ENCODE results near the gene IGFL4. TPM values are rescaled to one million over a fixed set of nuclear protein-coding genes. Genes with fewer than 3 reads are reported as not detected.
A peak's percentile ranks its signal among the peaks of the same experiment; 100 is the strongest.

Gene IGFL4
- total RNA-seq, 2 experiments from 2014 or later, result not detected

DNA sequence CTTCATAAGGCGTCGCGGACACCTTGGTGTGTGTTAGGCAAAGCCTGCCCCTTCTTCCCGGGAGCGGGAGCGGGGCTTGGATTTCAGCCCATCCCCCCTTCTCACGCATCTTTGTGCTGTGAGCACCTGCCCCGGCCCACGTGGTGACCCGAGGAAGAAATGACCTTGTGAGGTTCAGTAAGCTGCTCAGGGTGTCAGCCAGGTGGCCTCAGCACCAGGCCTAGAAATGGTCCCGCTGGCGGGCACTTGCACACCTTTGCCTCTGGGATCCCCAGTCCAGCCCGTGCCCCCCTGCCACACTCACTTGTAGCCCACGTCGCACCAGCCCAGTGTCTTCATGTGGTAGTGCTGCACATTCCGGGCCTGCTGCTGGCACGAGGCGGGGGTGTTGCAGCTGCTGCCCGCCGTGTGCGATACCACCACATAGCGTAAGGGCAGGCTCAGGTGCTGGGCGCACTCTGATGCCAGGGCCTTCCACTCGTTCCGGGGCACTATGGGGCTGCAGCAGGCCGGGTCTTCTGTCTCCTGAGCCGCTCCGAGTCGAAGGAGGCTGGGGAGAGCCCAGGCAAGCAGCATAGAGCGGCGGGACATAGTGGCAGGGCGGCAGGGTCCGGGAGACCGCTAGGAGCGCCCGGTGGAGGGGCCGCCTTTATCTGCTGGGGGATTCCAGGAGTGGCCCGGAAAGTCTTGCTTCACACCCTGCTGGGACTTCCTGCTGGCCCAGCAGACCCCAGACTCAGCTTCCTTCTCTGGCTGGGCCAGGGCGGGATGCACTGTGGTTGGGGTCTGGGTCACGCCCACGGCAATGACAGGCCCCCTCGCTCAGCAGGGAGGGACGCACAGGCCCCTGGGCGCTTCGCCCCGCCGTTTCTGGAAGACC lies 18.1 kb downstream of the IGFL4 start, which contains the start of gene PGLYRP1:
PGLYRP1 (minus strand) TSS at position 623 of the 880 bp plus-strand sequence; CDS start at position 591, 32 bp downstream.
- Mint-ChIP-seq H3K27ac (no peak within 1 kb of the TSS), H3K9me3 (no peaks in the 10 kb centered on the region), H3K4me1 (peaks cover 12% of the 10 kb centered on the region), H3K36me3 (no peaks in the 10 kb centered on the region), H3K27me3 (peaks cover 32% of the 10 kb centered on the region), H3K4me3 (no peak within 1 kb of the TSS)
- ATAC-seq (ENCODE audit: low read depth) (no peak), DNase-seq (no peak)
- POLR2A ChIA-PET, result no interaction called here

DNA sequence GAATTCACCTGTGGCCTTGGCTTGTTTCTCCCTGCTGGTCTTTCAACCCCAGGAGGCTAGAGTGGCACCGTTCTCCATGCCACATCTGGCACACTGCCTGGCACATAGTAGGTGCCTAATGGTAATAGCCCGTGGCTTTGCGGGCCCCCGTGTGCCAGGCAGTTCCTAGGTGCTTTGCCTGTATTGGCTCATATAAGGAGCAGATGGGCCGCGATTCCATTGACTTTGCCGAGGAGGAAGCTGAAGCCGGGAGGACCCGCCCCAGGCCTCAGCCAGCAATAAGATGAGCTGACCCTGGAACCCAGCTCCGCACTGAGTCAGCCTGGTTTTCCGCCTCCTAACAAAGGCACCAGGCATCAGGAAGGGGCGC lies 18.8 kb downstream of the IGFL4 start:
- POLR2A ChIA-PET, result no interaction called here
- H3K27me3 Mint-ChIP-seq, result peaks cover 32% of the 10 kb centered on the region
- peaks cover 12% of the 10 kb centered on the region for H3K4me1 Mint-ChIP-seq
- DNase-seq (no peak), ATAC-seq (ENCODE audit: low read depth) (no peak)
- H3K4me3 Mint-ChIP-seq, result no peak overlapping the region
- H3K36me3 Mint-ChIP-seq, result no peaks in the 10 kb centered on the region
- H3K27ac Mint-ChIP-seq, result no peak overlapping the region
- H3K9me3 Mint-ChIP-seq, result no peaks in the 10 kb centered on the region

DNA sequence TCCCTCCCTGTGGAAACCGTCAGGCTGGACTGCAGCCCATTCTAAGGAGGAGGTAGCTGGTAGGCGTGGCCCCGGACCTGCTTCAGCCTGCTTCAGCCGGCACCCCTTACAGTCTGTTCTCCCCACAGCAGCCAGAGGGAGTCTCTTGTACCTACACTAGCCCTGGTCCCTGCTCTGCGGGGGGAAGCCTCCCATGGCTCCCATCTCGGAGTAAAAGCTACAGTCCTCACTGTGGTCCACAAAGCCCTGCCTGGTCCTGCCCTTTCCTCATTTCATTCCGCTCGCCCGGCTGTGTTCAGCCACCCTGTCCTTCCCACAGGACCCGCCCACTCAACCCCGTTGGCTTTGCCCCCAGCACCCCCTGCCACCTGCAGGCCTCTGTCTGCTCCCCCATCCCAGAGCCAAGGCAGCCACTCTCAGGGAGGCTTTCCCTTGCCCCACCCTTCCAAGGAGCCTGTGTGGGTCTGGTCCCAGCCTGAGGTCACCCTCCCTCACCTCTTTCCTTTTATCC lies 19.2 kb downstream of the IGFL4 start:
- DNase-seq, result no peak
- no peaks in the 10 kb centered on the region for H3K36me3 Mint-ChIP-seq
- H3K9me3 Mint-ChIP-seq, result no peaks in the 10 kb centered on the region
- POLR2A ChIA-PET, result no interaction called here
- H3K4me3 Mint-ChIP-seq, result no peak overlapping the region
- H3K27me3 Mint-ChIP-seq, result peaks cover 32% of the 10 kb centered on the region
- ATAC-seq (ENCODE audit: low read depth), result no peak
- peaks cover 13% of the 10 kb centered on the region for H3K4me1 Mint-ChIP-seq
- H3K27ac Mint-ChIP-seq, result no peak overlapping the region

DNA sequence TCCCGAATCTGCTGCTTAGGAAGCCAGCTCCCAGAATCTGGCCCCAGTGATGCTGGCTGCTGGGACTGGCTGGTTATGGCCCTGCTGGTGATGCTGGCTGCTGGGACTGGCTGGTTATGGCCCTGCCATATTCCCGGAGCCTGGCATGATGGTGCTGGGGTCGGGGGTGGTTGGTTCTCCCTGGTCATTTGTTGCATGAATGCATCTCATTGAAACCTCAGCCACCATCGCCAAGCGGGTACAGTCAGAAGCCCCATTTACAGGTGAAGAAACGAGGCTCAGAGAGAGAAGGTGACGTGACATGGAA lies 20.0 kb downstream of the IGFL4 start:
- Mint-ChIP-seq H3K27ac (no peak overlapping the region), H3K4me3 (no peak overlapping the region), H3K36me3 (peaks cover 2% of the 10 kb centered on the region), H3K4me1 (peaks cover 9% of the 10 kb centered on the region), H3K9me3 (no peaks in the 10 kb centered on the region), H3K27me3 (peaks cover 34% of the 10 kb centered on the region)
- POLR2A ChIA-PET, result no interaction called here
- ATAC-seq (ENCODE audit: low read depth) (no peak), DNase-seq (no peak)

DNA sequence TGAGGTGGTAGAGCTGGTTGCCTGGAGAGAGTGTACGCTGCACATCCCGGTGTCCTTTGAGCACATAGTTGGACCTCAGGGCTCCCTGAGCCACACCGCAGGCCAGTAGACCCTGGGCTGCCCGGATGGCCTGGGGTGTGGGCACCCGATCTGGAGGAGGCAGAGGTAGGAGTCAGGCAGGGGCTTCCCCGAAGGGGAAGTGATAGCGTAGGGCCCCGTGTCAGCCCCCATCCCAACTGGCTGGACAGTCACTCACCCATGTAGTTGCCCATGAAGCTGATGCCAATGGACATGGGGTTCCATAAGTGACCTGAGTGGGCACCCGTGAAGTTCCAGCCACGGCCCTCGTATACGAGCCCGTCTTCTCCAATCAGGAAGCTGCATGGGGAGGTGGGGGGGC lies 21.5 kb downstream of the IGFL4 start:
- no peak for ATAC-seq (ENCODE audit: low read depth)
- Mint-ChIP-seq H3K9me3 (no peaks in the 10 kb centered on the region), H3K36me3 (peaks cover 10% of the 10 kb centered on the region), H3K27ac (no peak overlapping the region), H3K27me3 (peaks cover 30% of the 10 kb centered on the region), H3K4me3 (no peak overlapping the region), H3K4me1 (peaks cover 11% of the 10 kb centered on the region)
- no peak for DNase-seq
- POLR2A ChIA-PET, result interaction anchor here (0.7 kb wide), 1 partner anchor 1712 kb away, joined by 4 read pairs; no protein-coding TSS in a partner anchor

DNA sequence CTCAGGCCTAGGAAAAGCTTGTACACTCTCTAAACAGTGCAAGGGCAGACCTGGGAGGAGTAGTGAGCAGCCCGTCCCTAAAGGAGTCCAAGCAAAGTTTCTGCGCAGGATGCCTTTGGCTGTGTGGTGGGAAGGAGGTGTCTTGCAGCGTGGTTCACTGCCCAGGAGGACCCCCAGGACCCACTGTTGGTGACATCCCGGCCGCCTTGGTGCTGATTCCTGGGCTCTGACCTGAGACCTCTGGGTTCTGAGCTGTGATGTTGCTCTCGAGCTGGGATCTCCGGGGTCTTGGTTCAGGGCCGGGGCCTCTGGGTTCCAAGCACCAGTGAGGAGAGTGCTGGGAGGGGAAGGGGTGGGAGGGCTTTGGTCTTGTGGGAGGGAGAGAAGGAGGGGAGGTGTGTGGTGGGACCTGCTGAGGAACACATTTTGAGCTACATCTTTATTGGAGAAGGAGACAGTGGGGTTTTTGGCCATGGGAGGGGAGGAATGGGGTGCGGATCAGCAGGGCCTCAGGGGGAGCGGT lies 22.0 kb downstream of the IGFL4 start:
- POLR2A ChIA-PET, result no interaction called here
- H3K4me3 Mint-ChIP-seq, result no peak overlapping the region

DNA sequence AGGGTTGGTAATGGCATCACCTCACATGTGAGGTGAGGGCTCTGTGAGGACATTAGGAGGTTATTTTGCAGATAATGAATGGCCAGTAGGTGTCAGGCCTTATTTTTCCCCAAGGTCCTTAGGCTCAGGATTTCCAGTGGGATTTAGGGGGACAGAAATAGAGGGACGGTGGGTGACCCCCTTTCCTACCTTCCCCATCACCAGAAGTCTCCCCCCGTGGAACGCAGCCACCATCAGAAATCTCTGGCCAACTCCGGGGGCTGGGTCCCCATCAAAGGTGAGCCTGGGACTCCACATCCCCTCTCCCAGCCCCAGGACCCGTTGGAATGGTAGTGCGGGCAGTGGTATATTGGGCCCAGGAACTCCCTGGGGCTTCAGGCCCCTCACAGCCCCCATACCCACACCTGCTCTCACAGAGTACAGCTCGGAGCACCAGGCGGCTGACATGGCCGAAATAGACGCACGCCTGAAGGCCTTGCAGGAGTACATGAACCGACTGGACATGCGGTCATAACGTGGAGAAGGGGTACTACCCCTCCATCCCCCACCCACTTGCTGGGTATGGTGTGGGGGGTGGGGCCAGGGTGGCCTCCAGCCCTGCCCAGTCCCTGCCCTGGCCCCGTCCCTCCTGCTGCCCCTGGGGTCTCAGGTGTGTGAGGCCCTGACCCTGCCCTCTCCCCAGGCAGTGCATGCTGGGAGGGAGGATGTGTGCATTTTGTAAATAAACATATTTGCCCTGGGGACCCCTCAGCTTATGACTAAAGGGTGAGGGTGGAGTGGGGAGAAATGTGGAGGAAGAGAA lies 22.7 kb downstream of the IGFL4 start:
- H3K27ac Mint-ChIP-seq, result no peak overlapping the region
- H3K4me3 Mint-ChIP-seq, result no peak overlapping the region
- DNase-seq, result no peak
- POLR2A ChIA-PET, result no interaction called here
- peaks cover 21% of the 10 kb centered on the region for H3K27me3 Mint-ChIP-seq
- peaks cover 11% of the 10 kb centered on the region for H3K4me1 Mint-ChIP-seq
- H3K36me3 Mint-ChIP-seq, result peaks cover 10% of the 10 kb centered on the region
- H3K9me3 Mint-ChIP-seq, result no peaks in the 10 kb centered on the region
- no peak for ATAC-seq (ENCODE audit: low read depth)

More for the DNA sequence above, 22.0 kb downstream of the IGFL4 start:
- Mint-ChIP-seq H3K36me3 (peaks cover 10% of the 10 kb centered on the region), H3K27ac (no peak overlapping the region), H3K9me3 (no peaks in the 10 kb centered on the region), H3K4me1 (peaks cover 11% of the 10 kb centered on the region), H3K27me3 (peaks cover 26% of the 10 kb centered on the region)
- DNase-seq (no peak), ATAC-seq (ENCODE audit: low read depth) (no peak)

DNA sequence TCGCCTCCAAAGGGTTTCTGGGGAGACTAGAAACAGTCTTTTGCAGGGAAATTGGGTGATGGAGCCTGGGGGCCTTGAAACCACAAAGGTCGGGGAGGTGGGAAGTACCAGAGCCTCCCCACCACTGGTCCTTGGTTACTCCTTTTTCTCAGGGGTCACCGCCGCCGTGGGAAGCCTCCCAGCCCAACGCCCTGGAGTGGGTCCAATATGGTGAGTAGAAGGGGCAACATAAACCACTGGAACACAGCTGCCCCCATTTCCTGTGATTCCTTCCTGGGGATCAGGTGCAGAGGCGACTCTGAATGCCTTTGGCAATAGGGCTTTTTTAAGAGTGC lies 23.7 kb downstream of the IGFL4 start:
- POLR2A ChIA-PET, result interaction anchor here (0.6 to 1.3 kb wide), 3 partner anchors 21 to 246 kb away, joined by 3 to 4 read pairs (median 3); partner anchors contain the start of gene IRF2BP1
- no peaks in the 10 kb centered on the region for H3K9me3 Mint-ChIP-seq
- peak overlapping the region; percentile 65 for H3K4me3 Mint-ChIP-seq
- peaks cover 10% of the 10 kb centered on the region for H3K36me3 Mint-ChIP-seq
- peaks cover 11% of the 10 kb centered on the region for H3K4me1 Mint-ChIP-seq
- no peak for ATAC-seq (ENCODE audit: low read depth)
- H3K27ac Mint-ChIP-seq, result no peak overlapping the region
- no peak for DNase-seq
- peaks cover 17% of the 10 kb centered on the region for H3K27me3 Mint-ChIP-seq

DNA sequence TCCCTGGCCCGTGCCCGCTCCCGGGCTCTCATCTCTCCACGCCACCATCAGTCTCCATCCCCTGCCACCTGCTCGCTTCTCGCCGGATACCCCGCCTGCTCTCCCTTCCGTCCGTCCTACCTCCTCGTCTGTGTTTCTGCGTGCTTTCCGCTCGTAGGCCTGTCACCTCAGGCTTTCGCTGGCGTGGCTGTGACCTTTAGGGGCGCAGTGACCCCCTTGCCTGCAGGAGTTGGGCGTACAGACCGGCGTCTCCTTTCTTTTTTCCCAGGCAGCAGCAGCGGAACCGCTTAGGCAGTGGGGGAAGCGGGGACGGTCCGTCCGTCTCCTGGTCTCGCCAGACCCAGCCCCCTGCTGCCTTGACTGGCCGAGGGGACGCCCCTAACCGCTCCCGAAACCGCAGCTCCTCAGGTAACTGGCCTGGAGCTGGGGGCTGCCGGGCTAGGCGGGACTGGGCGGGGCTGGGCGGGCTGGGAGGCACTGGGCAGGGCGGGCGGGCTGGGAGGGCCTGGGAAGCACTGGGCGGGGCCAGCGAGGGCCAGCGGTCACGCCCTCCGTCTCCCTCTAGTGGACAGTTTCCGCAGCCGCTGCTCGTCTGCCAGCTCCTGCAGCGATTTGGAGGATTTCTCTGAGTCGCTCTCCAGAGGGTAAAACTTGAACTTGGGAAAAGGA lies 24.2 kb downstream of the IGFL4 start:
- POLR2A ChIA-PET, result interaction anchor here (0.6 to 1.3 kb wide), 3 partner anchors 20 to 246 kb away, joined by 3 to 4 read pairs (median 3); partner anchors contain the start of gene IRF2BP1

DNA sequence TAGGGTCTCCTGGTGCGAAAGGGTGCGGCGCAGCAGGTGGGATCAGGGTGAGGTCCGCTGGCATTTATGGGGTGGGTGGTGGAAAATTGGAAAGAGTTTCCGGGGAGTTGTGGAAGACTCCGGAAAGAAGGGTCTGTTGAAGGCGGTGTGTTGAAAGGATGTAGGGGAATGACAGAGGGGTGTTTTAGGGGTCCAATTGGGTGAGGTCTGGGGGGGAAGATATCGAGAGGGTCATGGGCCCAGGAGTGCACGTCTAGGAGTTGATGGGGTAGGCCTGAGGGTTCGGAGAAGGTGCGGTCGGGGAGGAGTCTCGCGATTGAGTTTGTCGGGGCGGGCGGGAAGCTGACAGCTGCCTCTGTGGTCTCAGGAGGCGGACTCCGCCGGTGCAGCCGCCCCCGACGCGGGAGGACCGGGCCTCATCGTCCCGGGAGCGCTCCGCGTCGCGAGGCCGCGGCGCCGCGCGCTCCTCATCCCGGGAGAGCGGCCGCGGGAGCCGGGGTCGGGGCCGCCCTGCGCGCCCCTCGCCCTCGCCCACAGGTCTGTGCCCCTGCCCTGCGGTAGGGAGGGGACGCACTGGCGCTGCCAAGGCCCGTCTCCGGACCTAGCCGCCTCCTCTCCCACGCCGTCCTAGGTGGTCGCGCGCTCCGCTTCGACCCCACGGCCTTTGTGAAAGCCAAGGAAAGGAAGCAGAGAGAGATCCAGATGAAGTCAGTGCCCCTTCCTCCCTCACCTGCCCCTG lies 24.9 kb downstream of the IGFL4 start:
- POLR2A ChIA-PET, result no interaction called here
- ATAC-seq (ENCODE audit: low read depth) (peak; percentile 44), DNase-seq (peak; percentile 65)
- Mint-ChIP-seq H3K36me3 (peaks cover 10% of the 10 kb centered on the region), H3K27ac (peak overlapping the region; percentile 79), H3K4me3 (peak overlapping the region; percentile 82), H3K9me3 (no peaks in the 10 kb centered on the region), H3K27me3 (peaks cover 13% of the 10 kb centered on the region), H3K4me1 (peaks cover 11% of the 10 kb centered on the region)

More for the DNA sequence above, 24.2 kb downstream of the IGFL4 start:
- peak overlapping the region; percentile 81 for H3K4me3 Mint-ChIP-seq
- peaks cover 13% of the 10 kb centered on the region for H3K27me3 Mint-ChIP-seq
- H3K27ac Mint-ChIP-seq, result peak overlapping the region; percentile 79
- peaks cover 11% of the 10 kb centered on the region for H3K4me1 Mint-ChIP-seq
- H3K9me3 Mint-ChIP-seq, result no peaks in the 10 kb centered on the region
- DNase-seq (peak; percentile 87), ATAC-seq (ENCODE audit: low read depth) (peak; percentile 63)
- peaks cover 10% of the 10 kb centered on the region for H3K36me3 Mint-ChIP-seq

DNA sequence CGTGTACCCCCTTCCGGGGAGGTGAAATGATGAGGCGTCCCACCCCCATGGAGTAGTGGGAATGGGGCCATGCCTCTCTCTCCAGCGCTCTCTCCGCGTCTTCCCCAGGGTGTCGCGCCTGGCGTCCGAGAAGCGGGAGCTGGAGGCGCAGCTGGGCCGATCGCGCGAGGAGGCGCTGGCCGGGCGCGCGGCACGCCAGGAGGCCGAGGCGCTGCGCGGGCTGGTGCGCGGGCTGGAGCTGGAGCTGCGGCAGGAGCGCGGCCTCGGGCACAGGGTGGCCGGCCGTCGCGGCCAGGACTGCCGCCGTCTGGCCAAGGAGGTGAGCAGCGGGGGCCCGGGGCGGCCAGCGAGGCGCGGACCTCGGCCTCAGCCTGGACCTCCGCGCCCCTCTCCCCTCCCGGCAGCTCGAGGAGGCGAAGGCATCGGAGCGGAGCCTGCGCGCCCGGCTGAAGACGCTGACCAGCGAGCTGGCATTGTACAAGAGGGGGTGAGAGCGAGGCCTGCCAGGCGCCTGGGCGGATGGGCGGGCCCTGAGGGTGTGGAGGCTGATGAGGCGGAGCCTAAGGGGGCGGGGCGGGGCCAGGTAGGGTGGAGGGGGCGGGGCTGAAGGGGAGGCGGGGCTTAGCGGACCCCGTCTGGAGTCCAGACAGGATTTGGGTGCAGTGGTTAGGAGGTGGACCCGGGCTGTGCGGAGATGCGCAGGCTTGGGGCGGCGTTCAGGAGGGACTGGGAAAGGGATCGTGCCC lies 25.7 kb downstream of the IGFL4 start:
- no peak overlapping the region for H3K27ac Mint-ChIP-seq
- H3K9me3 Mint-ChIP-seq, result no peaks in the 10 kb centered on the region
- peaks cover 13% of the 10 kb centered on the region for H3K27me3 Mint-ChIP-seq
- POLR2A ChIA-PET, result no interaction called here
- H3K4me3 Mint-ChIP-seq, result peak overlapping the region; percentile 82
- DNase-seq, result peak; percentile 76
- H3K4me1 Mint-ChIP-seq, result peaks cover 11% of the 10 kb centered on the region
- peak; percentile 29 for ATAC-seq (ENCODE audit: low read depth)
- H3K36me3 Mint-ChIP-seq, result peaks cover 10% of the 10 kb centered on the region

DNA sequence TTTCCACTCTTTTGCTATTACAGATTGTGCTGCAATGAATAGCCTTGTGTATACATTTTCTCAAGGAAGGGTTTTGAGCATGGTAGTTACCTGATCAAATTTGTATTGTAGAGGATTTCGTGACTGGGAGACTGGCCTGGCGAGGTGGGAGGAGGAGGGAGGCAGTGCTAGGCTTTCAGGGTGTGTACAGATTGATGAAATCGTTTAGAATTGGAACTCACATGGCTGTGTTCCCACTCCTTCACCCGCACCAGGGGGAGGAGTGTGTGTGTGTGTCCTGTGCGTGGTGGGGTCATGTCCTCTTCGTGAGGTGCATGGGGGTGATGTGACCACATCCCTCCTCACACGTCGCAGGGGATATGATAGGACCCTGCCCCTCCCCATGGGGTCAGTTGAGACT lies 26.3 kb downstream of the IGFL4 start:
- POLR2A ChIA-PET, result no interaction called here
- peaks cover 13% of the 10 kb centered on the region for H3K27me3 Mint-ChIP-seq
- peaks cover 10% of the 10 kb centered on the region for H3K36me3 Mint-ChIP-seq
- H3K4me3 Mint-ChIP-seq, result peak overlapping the region; percentile 42
- DNase-seq (no peak), ATAC-seq (ENCODE audit: low read depth) (no peak)
- H3K9me3 Mint-ChIP-seq, result no peaks in the 10 kb centered on the region
- H3K4me1 Mint-ChIP-seq, result peaks cover 11% of the 10 kb centered on the region
- H3K27ac Mint-ChIP-seq, result no peak overlapping the region

All from activated naive CD8-positive, alpha-beta T cell treated with anti-CD3 and anti-CD28 coated beads, Interleukin-2, amount 10 ng/mL, durations not matched to agents 7 days and 5 days (primary cell).